Lower lobe of right lung (tissue), 2 donors: ENCODE data around the gene DES. TPM values are rescaled to one million over a fixed set of nuclear protein-coding genes. Genes with fewer than 3 reads are reported as not detected.

Experiments
- ATAC-seq, 2 donors: fragments of 200-7000 bp; cut with Tn5 transposase; one replicate each; pipeline ENCODE4 v1.9.1; 2020 to 2022; ENCODE audit warnings: mild to moderate bottlenecking in 2 of 2, moderate library complexity in 2 of 2
- DNase-seq: peaks from one replicate; pipeline ENCODE4 v3.0.0-alpha.2; 2020
- H3K27ac ChIP-seq: fragments of 200-600 bp; one replicate; pipeline ENCODE4 v1.8.0; 2022
- H3K27me3 ChIP-seq: fragments of 200-600 bp; one replicate; pipeline ENCODE4 v1.8.0; 2022; ENCODE audit warnings: low read depth
- H3K36me3 ChIP-seq: fragments of 200-600 bp; one replicate; pipeline ENCODE4 v1.8.0; 2022; ENCODE audit warnings: mild to moderate bottlenecking
- H3K4me1 ChIP-seq: fragments of 200-600 bp; one replicate; pipeline ENCODE4 v1.8.0; 2022
- H3K4me3 ChIP-seq: fragments of 200-600 bp; one replicate; pipeline ENCODE4 v1.8.0; 2022; ENCODE audit warnings: mild to moderate bottlenecking
- H3K9me3 ChIP-seq: fragments of 200-600 bp; one replicate; pipeline ENCODE4 v1.8.0; 2022
- intact Hi-C: fragments of 100-400 bp; cut with DNase I; formaldehyde crosslinking; loops from one replicate; pipeline ENCODE4 v1.11.0; 2022
- long read RNA-seq: library from polyadenylated mRNA; unstranded; transcript quantifications from one replicate; pipeline ENCODE4 v2.0.0, GENCODE V29; 2021
- total RNA-seq: library from RNA; stranded (reverse); fragmentation: NEBNext Ultra II Directional; extraction: Animal tissue kit (Norgen Biotek cat#: 25700); gene quantifications from one replicate; pipeline ENCODE4 v1.2.1, GENCODE V29; 2021
- TF ChIP-seq, protein P1 (sequence below): fragments of 200-600 bp; IDR thresholded peaks from one replicate; pipeline ENCODE4 v1.8.0; 2022; ENCODE audit warnings: antibody characterized with exemption, mild to moderate bottlenecking
- donor health status: DM: no; HTN: yes; CAD: no; lungs with severe emphysema.

The DES gene
- total RNA-seq, result 64.5 TPM
- long read RNA-seq, transcript DES-201 (9 exons, 2,248 nt), result major isoform, 139 of 161 reads
- long read RNA-seq, partial matches to known transcripts, result 21 of 161 reads
- long read RNA-seq, other reads (novel, unspliced or antisense), result 1 of 161 reads

DNA sequence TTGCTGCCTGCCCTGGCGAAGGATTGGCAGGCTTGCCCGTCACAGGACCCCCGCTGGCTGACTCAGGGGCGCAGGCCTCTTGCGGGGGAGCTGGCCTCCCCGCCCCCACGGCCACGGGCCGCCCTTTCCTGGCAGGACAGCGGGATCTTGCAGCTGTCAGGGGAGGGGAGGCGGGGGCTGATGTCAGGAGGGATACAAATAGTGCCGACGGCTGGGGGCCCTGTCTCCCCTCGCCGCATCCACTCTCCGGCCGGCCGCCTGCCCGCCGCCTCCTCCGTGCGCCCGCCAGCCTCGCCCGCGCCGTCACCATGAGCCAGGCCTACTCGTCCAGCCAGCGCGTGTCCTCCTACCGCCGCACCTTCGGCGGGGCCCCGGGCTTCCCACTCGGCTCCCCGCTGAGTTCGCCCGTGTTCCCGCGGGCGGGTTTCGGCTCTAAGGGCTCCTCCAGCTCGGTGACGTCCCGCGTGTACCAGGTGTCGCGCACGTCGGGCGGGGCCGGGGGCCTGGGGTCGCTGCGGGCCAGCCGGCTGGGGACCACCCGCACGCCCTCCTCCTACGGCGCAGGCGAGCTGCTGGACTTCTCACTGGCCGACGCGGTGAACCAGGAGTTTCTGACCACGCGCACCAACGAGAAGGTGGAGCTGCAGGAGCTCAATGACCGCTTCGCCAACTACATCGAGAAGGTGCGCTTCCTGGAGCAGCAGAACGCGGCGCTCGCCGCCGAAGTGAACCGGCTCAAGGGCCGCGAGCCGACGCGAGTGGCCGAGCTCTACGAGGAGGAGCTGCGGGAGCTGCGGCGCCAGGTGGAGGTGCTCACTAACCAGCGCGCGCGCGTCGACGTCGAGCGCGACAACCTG is at the start of gene DES:
Gene DES, plus strand, starts transcription at position 223 of the 857 bp plus-strand sequence. Its CDS starts 86 bp downstream, at position 309.
- Histone ChIP-seq H3K27ac (no peak within 1 kb of the TSS), H3K27me3 (peaks cover 35% of the 10 kb centered on the region), H3K4me1 (no peaks in the 10 kb centered on the region), H3K4me3 (peak within 1 kb of the TSS; percentile 34), H3K36me3 (no peaks in the 10 kb centered on the region), H3K9me3 (no peaks in the 10 kb centered on the region)
- intact Hi-C loops, result no loop called here
- ATAC-seq, result peak; percentile 20 to 26
- TF ChIP-seq, protein P1, sequence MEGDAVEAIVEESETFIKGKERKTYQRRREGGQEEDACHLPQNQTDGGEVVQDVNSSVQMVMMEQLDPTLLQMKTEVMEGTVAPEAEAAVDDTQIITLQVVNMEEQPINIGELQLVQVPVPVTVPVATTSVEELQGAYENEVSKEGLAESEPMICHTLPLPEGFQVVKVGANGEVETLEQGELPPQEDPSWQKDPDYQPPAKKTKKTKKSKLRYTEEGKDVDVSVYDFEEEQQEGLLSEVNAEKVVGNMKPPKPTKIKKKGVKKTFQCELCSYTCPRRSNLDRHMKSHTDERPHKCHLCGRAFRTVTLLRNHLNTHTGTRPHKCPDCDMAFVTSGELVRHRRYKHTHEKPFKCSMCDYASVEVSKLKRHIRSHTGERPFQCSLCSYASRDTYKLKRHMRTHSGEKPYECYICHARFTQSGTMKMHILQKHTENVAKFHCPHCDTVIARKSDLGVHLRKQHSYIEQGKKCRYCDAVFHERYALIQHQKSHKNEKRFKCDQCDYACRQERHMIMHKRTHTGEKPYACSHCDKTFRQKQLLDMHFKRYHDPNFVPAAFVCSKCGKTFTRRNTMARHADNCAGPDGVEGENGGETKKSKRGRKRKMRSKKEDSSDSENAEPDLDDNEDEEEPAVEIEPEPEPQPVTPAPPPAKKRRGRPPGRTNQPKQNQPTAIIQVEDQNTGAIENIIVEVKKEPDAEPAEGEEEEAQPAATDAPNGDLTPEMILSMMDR, result no peak
- DNase-seq, result no peak

DNA sequence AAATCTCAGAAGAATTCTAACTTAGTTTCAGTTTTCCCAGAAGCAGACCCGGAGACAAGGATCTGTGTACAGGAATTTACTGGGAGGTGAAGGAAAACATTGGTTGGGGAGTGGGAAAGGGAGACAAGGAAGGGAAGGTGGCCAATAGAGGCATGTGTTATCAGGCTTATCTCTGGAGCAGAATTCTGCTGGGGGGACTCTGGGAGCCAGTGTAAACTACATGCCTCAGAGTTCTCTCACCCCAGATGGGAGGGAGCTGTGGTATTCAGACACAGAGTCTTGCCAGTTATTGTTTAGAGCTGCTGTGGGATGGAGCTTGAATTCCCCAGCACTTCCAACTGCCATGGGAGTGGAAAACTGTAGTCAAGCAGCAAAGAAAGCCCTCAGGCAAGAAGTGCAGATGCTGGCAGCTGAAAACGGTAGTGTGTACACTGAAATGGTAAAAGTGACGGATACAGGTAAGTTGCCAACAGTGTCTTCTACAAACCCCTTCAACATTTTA is 49.4 kb upstream of the DES start:
- Histone ChIP-seq H3K4me1 (peaks cover 8% of the 10 kb centered on the region), H3K27ac (peak overlapping the region; percentile 24), H3K4me3 (peak overlapping the region; percentile 14), H3K27me3 (no peaks in the 10 kb centered on the region), H3K9me3 (no peaks in the 10 kb centered on the region), H3K36me3 (peaks cover 6% of the 10 kb centered on the region)
- DNase-seq (no peak), ATAC-seq (peak; percentile 86 to 87)
- TF ChIP-seq, protein P1, result no peak
- intact Hi-C loops, result no loop called here

DNA sequence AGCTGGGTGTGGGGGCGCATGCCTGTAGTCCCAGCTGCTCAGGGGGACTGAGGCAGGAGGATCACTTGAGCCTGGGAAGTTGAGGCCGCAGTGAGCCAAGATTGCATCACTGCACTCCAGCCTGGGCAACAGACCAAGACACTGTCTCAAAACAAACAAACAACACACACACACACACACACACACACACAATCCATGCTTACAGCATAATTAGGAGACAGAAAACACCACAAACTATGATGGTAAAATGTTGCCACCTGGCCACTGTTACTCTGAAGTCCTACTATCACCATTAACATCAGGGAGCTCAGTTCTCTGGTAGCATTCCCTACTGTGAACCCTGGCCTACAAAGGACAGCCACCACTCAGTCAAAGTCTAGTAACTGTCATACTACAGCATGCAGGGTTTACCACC is 48.7 kb upstream of the DES start:
- intact Hi-C loops, result no loop called here
- H3K27me3 ChIP-seq, result no peaks in the 10 kb centered on the region
- H3K9me3 ChIP-seq, result no peaks in the 10 kb centered on the region
- H3K27ac ChIP-seq, result peak overlapping the region; percentile 24
- H3K4me3 ChIP-seq, result no peak overlapping the region
- ATAC-seq, result peak; percentile 78 to 87
- TF ChIP-seq, protein P1, result no peak
- H3K36me3 ChIP-seq, result peaks cover 13% of the 10 kb centered on the region
- peaks cover 8% of the 10 kb centered on the region for H3K4me1 ChIP-seq
- peak; percentile 64 for DNase-seq

DNA sequence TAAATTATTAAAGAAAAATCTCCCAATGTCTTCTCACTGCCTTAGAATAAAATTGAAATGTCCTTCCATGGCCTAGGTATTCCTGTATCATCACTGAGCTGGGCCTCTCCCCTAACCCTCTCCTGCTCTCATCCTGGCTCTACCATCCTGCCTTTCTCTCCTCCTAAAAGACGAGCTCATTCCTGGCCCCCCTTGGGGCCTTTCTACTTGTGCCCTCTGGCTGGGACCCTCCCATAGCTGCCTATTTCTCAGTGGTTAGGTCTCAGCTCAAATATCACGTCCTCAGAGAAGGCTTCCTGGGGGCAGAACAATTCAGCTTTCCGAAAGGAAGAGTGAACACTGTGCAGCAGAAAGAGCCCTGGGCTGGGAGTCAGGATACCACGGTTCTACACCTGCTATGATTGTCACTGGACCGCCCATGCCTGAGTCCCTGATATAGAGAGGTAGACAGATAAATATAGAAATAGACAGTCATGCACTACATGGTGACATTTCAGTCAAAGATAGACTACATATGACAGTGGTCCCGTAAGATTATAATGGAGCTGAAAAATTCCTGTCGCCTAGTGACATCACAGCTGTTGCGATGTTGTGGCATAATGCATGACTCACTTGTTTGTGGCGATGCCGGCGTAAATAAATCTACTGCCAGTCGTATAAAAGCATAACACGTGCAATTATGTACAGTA is 39.9 kb upstream of the DES start:
- no peak for DNase-seq
- no peaks in the 10 kb centered on the region for H3K4me1 ChIP-seq
- no peak overlapping the region for H3K27ac ChIP-seq
- ATAC-seq, result no peak
- H3K4me3 ChIP-seq, result no peak overlapping the region
- peaks cover 79% of the 10 kb centered on the region for H3K36me3 ChIP-seq
- H3K27me3 ChIP-seq, result no peaks in the 10 kb centered on the region
- intact Hi-C loops, result no loop called here
- no peaks in the 10 kb centered on the region for H3K9me3 ChIP-seq
- TF ChIP-seq, protein P1, result no peak

DNA sequence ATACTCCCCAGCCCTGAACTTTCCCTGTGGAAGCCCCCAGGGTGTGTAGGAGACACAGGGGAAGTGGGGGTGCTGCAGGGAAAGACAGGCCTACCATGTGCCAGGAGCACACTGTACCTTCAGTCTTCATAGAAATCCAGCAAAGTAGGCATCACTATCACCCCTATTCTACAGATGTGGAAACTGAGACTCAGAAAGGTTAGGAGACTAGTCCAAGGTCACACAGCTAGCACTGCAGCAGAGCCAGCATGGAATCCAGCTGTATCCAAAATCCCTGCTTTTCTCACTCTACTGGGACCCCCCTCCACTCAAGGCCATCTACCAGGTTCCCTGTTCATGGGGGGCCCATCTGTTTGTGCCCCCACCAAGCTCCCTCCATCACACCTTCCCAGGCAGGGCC is 37.3 kb upstream of the DES start:
- TF ChIP-seq, protein P1, result no peak
- Histone ChIP-seq H3K36me3 (peaks cover 80% of the 10 kb centered on the region), H3K27ac (no peak overlapping the region), H3K4me3 (no peak overlapping the region), H3K4me1 (peaks cover 20% of the 10 kb centered on the region), H3K9me3 (no peaks in the 10 kb centered on the region), H3K27me3 (no peaks in the 10 kb centered on the region)
- intact Hi-C loops, result no loop called here
- ATAC-seq, result no peak
- no peak for DNase-seq
